Kidney epithelial cell (primary cell): ENCODE data around the gene MLXIPL. TPM values are rescaled to one million over a fixed set of nuclear protein-coding genes. Genes with fewer than 3 reads are reported as not detected.

Source experiments
- DNase-seq: peaks from one replicate; pipeline ENCODE4 v3.0.0-alpha.2; 2010; ENCODE audit warnings: low read depth
- H3K27me3 ChIP-seq: 2 replicates; pipeline ENCODE4 v1.6.0; 2011; ENCODE audit warnings: low read length; ENCODE audit not compliant: control insufficient read depth, insufficient read depth
- H3K36me3 ChIP-seq: 2 replicates; pipeline ENCODE4 v1.5.1; 2011; ENCODE audit warnings: low read length; ENCODE audit not compliant: control insufficient read depth, insufficient read depth
- H3K4me3 ChIP-seq: 2 replicates; pipeline ENCODE4 v1.5.1; 2011; ENCODE audit warnings: low read depth, mild to moderate bottlenecking, control low read depth, low read length
- CTCF ChIP-seq: IDR thresholded peaks from 2 replicates; pipeline ENCODE4 v1.5.1; 2011; ENCODE audit warnings: mild to moderate bottlenecking, moderate library complexity, low read length, control low read depth, inconsistent platforms; ENCODE audit not compliant: insufficient read depth, poor library complexity, severe bottlenecking
- total RNA-seq: library from RNA; depleted of rRNA; stranded (reverse); fragments of >200 nt; gene quantifications from 2 replicates; pipeline ENCODE4 v1.2.3, GENCODE V29; 2015

MLXIPL gene
- total RNA-seq, 1 donor from 2014 or later = 0.04 TPM

GRCh38 chr7:73602721-73603651, 21.3 kb downstream of the MLXIPL start:
- DNase-seq = no peak
- no peaks in the 10 kb centered on the region for H3K36me3 ChIP-seq
- H3K4me3 ChIP-seq = no peak overlapping the region
- peaks cover 2% of the 10 kb centered on the region for H3K27me3 ChIP-seq
- TF ChIP-seq CTCF = no peak

GRCh38 chr7:73599916-73600315, 24.4 kb downstream of the MLXIPL start:
- no peak for TF ChIP-seq CTCF
- Histone ChIP-seq H3K4me3 (no peak overlapping the region), H3K36me3 (no peaks in the 10 kb centered on the region), H3K27me3 (peaks cover 4% of the 10 kb centered on the region)
- DNase-seq = no peak

- peaks cover 4% of the 10 kb centered on the region for H3K27me3 ChIP-seq
- H3K36me3 ChIP-seq = no peaks in the 10 kb centered on the region
- no peak for TF ChIP-seq CTCF
- DNase-seq = no peak
- no peak overlapping the region for H3K4me3 ChIP-seq
These were observed 25.0 kb downstream of the MLXIPL start for GRCh38 chr7:73599151-73599882.

GRCh38 chr7:73597978-73598782, 26.1 kb downstream of the MLXIPL start:
- peaks cover 10% of the 10 kb centered on the region for H3K27me3 ChIP-seq
- DNase-seq = no peak

More at GRCh38 chr7:73597978-73598782, 26.1 kb downstream of the MLXIPL start:
- Histone ChIP-seq H3K4me3 (no peak overlapping the region), H3K36me3 (no peaks in the 10 kb centered on the region)
- TF ChIP-seq CTCF = no peak
